Astrocyte (in vitro differentiated cells and primary cell): Measurements from ENCODE around the gene SLC6A12. TPM values are rescaled to one million over a fixed set of nuclear protein-coding genes. Genes with fewer than 3 reads are reported as not detected.

Source experiments
- DNase-seq: peaks from one replicate; pipeline ENCODE4 v3.0.0-alpha.2; 2010; ENCODE audit warnings: low read depth
- FAIRE-seq: peaks from 2 replicates; lab custom pipeline; 2011; peaks lifted over from hg19 to GRCh38; lab: Jason Lieb, UNC
- H2AFZ ChIP-seq: 2 replicates; pipeline ENCODE4 v1.6.0; 2012; ENCODE audit warnings: low read depth, low read length, inconsistent platforms
- H3K27ac ChIP-seq: 2 replicates; pipeline ENCODE4 v1.5.1; 2011; ENCODE audit warnings: low read depth, low read length, inconsistent platforms
- H3K27me3 ChIP-seq: 2 replicates; pipeline ENCODE4 v1.6.0; 2011; ENCODE audit warnings: low read length, inconsistent platforms; ENCODE audit not compliant: insufficient read depth
- H3K36me3 ChIP-seq: 2 replicates; pipeline ENCODE4 v1.5.1; 2011; ENCODE audit warnings: low read length, inconsistent platforms; ENCODE audit not compliant: insufficient read depth
- H3K4me1 ChIP-seq: 2 replicates; pipeline ENCODE4 v1.5.1; 2011; ENCODE audit warnings: low read length, inconsistent platforms; ENCODE audit not compliant: insufficient read depth
- H3K4me2 ChIP-seq: 2 replicates; pipeline ENCODE4 v1.6.0; 2012; ENCODE audit warnings: low read length, inconsistent platforms
- H3K4me3 ChIP-seq: 2 replicates; pipeline ENCODE4 v1.5.1; 2011; ENCODE audit warnings: low read depth, mild to moderate bottlenecking, low read length, inconsistent platforms; ENCODE audit not compliant: insufficient read depth
- H3K79me2 ChIP-seq: 2 replicates; pipeline ENCODE4 v1.6.0; 2012; ENCODE audit warnings: mild to moderate bottlenecking, low read length, inconsistent platforms; ENCODE audit not compliant: insufficient read depth
- H3K9ac ChIP-seq: 2 replicates; pipeline ENCODE4 v1.6.0; 2012; ENCODE audit warnings: mild to moderate bottlenecking, low read length, inconsistent platforms
- H3K9me3 ChIP-seq: 2 replicates; pipeline ENCODE4 v1.5.1; 2012; ENCODE audit warnings: low read depth, mild to moderate bottlenecking, low read length, inconsistent platforms; ENCODE audit not compliant: insufficient read depth
- H4K20me1 ChIP-seq: 2 replicates; pipeline ENCODE4 v1.6.0; 2012; ENCODE audit warnings: low read length, inconsistent platforms; ENCODE audit not compliant: insufficient read depth
- H3K27ac Mint-ChIP-seq: one replicate; pipeline ENCODE4 v1.8.0; 2021; ENCODE audit warnings: mild to moderate bottlenecking, mixed read lengths; ENCODE audit not compliant: unreplicated experiment
- H3K27me3 Mint-ChIP-seq: one replicate; pipeline ENCODE4 v1.8.0; 2021; ENCODE audit warnings: low read depth, mixed read lengths; ENCODE audit not compliant: unreplicated experiment
- H3K36me3 Mint-ChIP-seq: one replicate; pipeline ENCODE4 v1.8.0; 2021; ENCODE audit warnings: low read depth, mixed read lengths; ENCODE audit not compliant: unreplicated experiment
- H3K4me1 Mint-ChIP-seq: one replicate; pipeline ENCODE4 v1.8.0; 2021; ENCODE audit warnings: low read depth, mixed read lengths; ENCODE audit not compliant: unreplicated experiment
- H3K4me3 Mint-ChIP-seq: one replicate; pipeline ENCODE4 v1.8.0; 2021; ENCODE audit warnings: mild to moderate bottlenecking, moderate library complexity, mixed read lengths; ENCODE audit not compliant: unreplicated experiment
- H3K9me3 Mint-ChIP-seq: one replicate; pipeline ENCODE4 v1.8.0; 2021; ENCODE audit warnings: mild to moderate bottlenecking, mixed read lengths; ENCODE audit not compliant: unreplicated experiment
- CTCF ChIP-seq: IDR thresholded peaks from 2 replicates; pipeline ENCODE4 v1.5.1; 2011; ENCODE audit warnings: low read depth, mild to moderate bottlenecking, inconsistent platforms, low read length, moderate library complexity; ENCODE audit not compliant: insufficient read depth
- EZH2 ChIP-seq: IDR thresholded peaks from 2 replicates; pipeline ENCODE4 v1.6.1; 2012; ENCODE audit warnings: mild to moderate bottlenecking, low read length, inconsistent platforms; ENCODE audit not compliant: insufficient read depth
- total RNA-seq: library from RNA; stranded (reverse); gene quantifications from 2 replicates; pipeline ENCODE4 v1.2.1, GENCODE V29; 2021

Gene SLC6A12
- total RNA-seq, 1 donor from 2014 or later: 3.0 TPM

GRCh38 chr12:145369-145960, 68.5 kb downstream of the SLC6A12 start:
- Mint-ChIP-seq H3K4me1 (peaks cover 8% of the 10 kb centered on the region), H3K9me3 (peaks cover 2% of the 10 kb centered on the region), H3K27ac (no peak overlapping the region), H3K36me3 (no peaks in the 10 kb centered on the region), H3K4me3 (no peak overlapping the region), H3K27me3 (peaks cover 69% of the 10 kb centered on the region)
- H3K27ac ChIP-seq: no peak overlapping the region
- no peak overlapping the region for H3K4me2 ChIP-seq
- DNase-seq (no peak), FAIRE-seq (no peak)
- TF ChIP-seq CTCF (no peak), EZH2 (no peak)
- no peaks in the 10 kb centered on the region for H3K9me3 ChIP-seq
- no peaks in the 10 kb centered on the region for H4K20me1 ChIP-seq
- no peaks in the 10 kb centered on the region for H3K36me3 ChIP-seq
- peaks cover 24% of the 10 kb centered on the region for H3K27me3 ChIP-seq
- no peak overlapping the region for H2AFZ ChIP-seq
- no peak overlapping the region for H3K9ac ChIP-seq
- H3K4me3 ChIP-seq: no peak overlapping the region
- H3K79me2 ChIP-seq: no peaks in the 10 kb centered on the region
- peaks cover 7% of the 10 kb centered on the region for H3K4me1 ChIP-seq

GRCh38 chr12:144650-145284, 69.2 kb downstream of the SLC6A12 start:
- Histone ChIP-seq H3K79me2 (no peaks in the 10 kb centered on the region), H3K9ac (no peak overlapping the region), H4K20me1 (no peaks in the 10 kb centered on the region), H3K4me1 (peaks cover 7% of the 10 kb centered on the region), H3K4me3 (no peak overlapping the region), H3K4me2 (peak overlapping the region; percentile 46), H3K27ac (no peak overlapping the region), H3K27me3 (peaks cover 29% of the 10 kb centered on the region), H3K36me3 (no peaks in the 10 kb centered on the region), H3K9me3 (no peaks in the 10 kb centered on the region), H2AFZ (peak overlapping the region; percentile 52)
- TF ChIP-seq CTCF (no peak), EZH2 (no peak)
- DNase-seq (no peak), FAIRE-seq (no peak)
- H3K4me1 Mint-ChIP-seq: peaks cover 8% of the 10 kb centered on the region
- peaks cover 69% of the 10 kb centered on the region for H3K27me3 Mint-ChIP-seq
- no peak overlapping the region for H3K4me3 Mint-ChIP-seq
- peaks cover 4% of the 10 kb centered on the region for H3K9me3 Mint-ChIP-seq
- H3K27ac Mint-ChIP-seq: no peak overlapping the region
- H3K36me3 Mint-ChIP-seq: no peaks in the 10 kb centered on the region
